Measurements from ENCODE around the gene NOP9.

The NOP9 gene

GRCh38 chr14:24298892-24299254 is 777 bp upstream of the NOP9 start:
- Histone ChIP-seq H2AFZ (ENCODE audit: low read length) (peak overlapping the region; percentile 97; the same call in 1 of the 2 replicates), H3K9me2 (replicated peaks; ENCODE audit: low read depth, low read length) (no peaks in the 10 kb centered on the region)

GRCh38 chr14:24300326-24300980 is 803 bp downstream of the NOP9 start:
- Histone ChIP-seq H3F3A (ENCODE audit: low read depth) (no peaks in the 10 kb centered on the region), H2AFZ (ENCODE audit: low read length) (peak overlapping the region; percentile 97; the same call in 1 of the 2 replicates), H3K9me3 (ENCODE audit: insufficient read depth, low read depth, low read length) (no peaks in the 10 kb centered on the region), H3K79me2 (ENCODE audit: insufficient read depth, low read length) (peaks cover 24% of the 10 kb centered on the region), H3K36me3 (ENCODE audit: insufficient read depth, low read length) (peaks cover 34% of the 10 kb centered on the region; the same call in 1 of the 2 replicates), H3K4me1 (ENCODE audit: insufficient read depth, low read length, poor library complexity, severe bottlenecking) (peaks cover 41% of the 10 kb centered on the region), H3K4me3 (ENCODE audit: low read length, poor library complexity, severe bottlenecking) (peak overlapping the region; percentile 99), H3K9me2 (replicated peaks; ENCODE audit: low read depth, low read length) (no peaks in the 10 kb centered on the region), H3K27me3 (ENCODE audit: insufficient read depth, low read length, poor library complexity, severe bottlenecking) (no peaks in the 10 kb centered on the region), H4K20me1 (ENCODE audit: insufficient read depth, low read length, poor library complexity, severe bottlenecking) (peaks cover 10% of the 10 kb centered on the region), H3K4me2 (ENCODE audit: low read depth, low read length, poor library complexity, severe bottlenecking) (peak overlapping the region; percentile 99), H3K9ac (ENCODE audit: low read depth, low read length, poor library complexity, severe bottlenecking) (peak overlapping the region; percentile 92)
- TF ChIP-seq CTCF (conservative IDR thresholded peaks at IDR 0.05; ENCODE audit: low read length) (no peak), EZH2phosphoT487 (IDR thresholded peaks at IDR 0.05; ENCODE audit: borderline replicate concordance) (no peak)

More at GRCh38 chr14:24298892-24299254, 777 bp upstream of the NOP9 start:
- no peak for TF ChIP-seq CTCF (conservative IDR thresholded peaks at IDR 0.05; ENCODE audit: low read length)
- TF ChIP-seq EZH2phosphoT487 (IDR thresholded peaks at IDR 0.05; ENCODE audit: borderline replicate concordance): no peak
- no peaks in the 10 kb centered on the region for H3K9me3 ChIP-seq (ENCODE audit: insufficient read depth, low read depth, low read length)
- peak overlapping the region; percentile 99 for H3K4me3 ChIP-seq (ENCODE audit: low read length, poor library complexity, severe bottlenecking)
- H3K9ac ChIP-seq (ENCODE audit: low read depth, low read length, poor library complexity, severe bottlenecking): peak overlapping the region; percentile 92
- H3K4me2 ChIP-seq (ENCODE audit: low read depth, low read length, poor library complexity, severe bottlenecking): peak overlapping the region; percentile 99
- H3K79me2 ChIP-seq (ENCODE audit: insufficient read depth, low read length): peaks cover 24% of the 10 kb centered on the region
- no peaks in the 10 kb centered on the region for H3F3A ChIP-seq (ENCODE audit: low read depth)
- H3K4me1 ChIP-seq (ENCODE audit: insufficient read depth, low read length, poor library complexity, severe bottlenecking): peaks cover 41% of the 10 kb centered on the region
- peaks cover 10% of the 10 kb centered on the region for H4K20me1 ChIP-seq (ENCODE audit: insufficient read depth, low read length, poor library complexity, severe bottlenecking)
- H3K36me3 ChIP-seq (ENCODE audit: insufficient read depth, low read length): peaks cover 19% of the 10 kb centered on the region; the same call in 1 of the 2 replicates
- H3K27me3 ChIP-seq (ENCODE audit: insufficient read depth, low read length, poor library complexity, severe bottlenecking): no peaks in the 10 kb centered on the region

DNA sequence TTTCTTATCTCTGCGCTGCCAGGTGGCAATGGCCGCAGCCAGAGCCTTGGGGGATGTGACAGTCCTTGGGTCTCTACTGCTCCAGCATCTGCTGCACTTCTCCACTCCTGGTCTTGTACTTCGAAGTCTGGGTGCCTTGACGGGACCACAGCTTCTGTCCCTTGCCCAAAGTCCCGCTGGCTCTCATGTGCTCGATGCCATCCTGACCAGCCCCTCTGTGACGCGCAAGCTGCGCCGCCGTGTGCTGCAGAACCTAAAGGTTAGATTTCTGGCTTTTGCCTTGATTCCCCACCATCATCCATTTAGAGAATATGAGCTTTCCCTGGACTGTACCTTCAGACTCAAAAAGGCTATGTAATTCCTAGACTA is 4.4 kb downstream of the NOP9 start:
- no peaks in the 10 kb centered on the region for H3F3A ChIP-seq (ENCODE audit: low read depth)
- H4K20me1 ChIP-seq (ENCODE audit: insufficient read depth, low read length, poor library complexity, severe bottlenecking): peaks cover 10% of the 10 kb centered on the region
- no peak overlapping the region for H2AFZ ChIP-seq (ENCODE audit: low read length)
- H3K9me2 ChIP-seq (replicated peaks; ENCODE audit: low read depth, low read length): no peaks in the 10 kb centered on the region
- H3K9ac ChIP-seq (ENCODE audit: low read depth, low read length, poor library complexity, severe bottlenecking): no peak overlapping the region
- H3K4me2 ChIP-seq (ENCODE audit: low read depth, low read length, poor library complexity, severe bottlenecking): no peak overlapping the region
- H3K4me3 ChIP-seq (ENCODE audit: low read length, poor library complexity, severe bottlenecking): no peak overlapping the region
- H3K36me3 ChIP-seq (ENCODE audit: insufficient read depth, low read length): peaks cover 48% of the 10 kb centered on the region; the same call in 1 of the 2 replicates
- no peaks in the 10 kb centered on the region for H3K27me3 ChIP-seq (ENCODE audit: insufficient read depth, low read length, poor library complexity, severe bottlenecking)
- peaks cover 28% of the 10 kb centered on the region for H3K4me1 ChIP-seq (ENCODE audit: insufficient read depth, low read length, poor library complexity, severe bottlenecking)
- peaks cover 24% of the 10 kb centered on the region for H3K79me2 ChIP-seq (ENCODE audit: insufficient read depth, low read length)
- H3K9me3 ChIP-seq (ENCODE audit: insufficient read depth, low read depth, low read length): no peaks in the 10 kb centered on the region
- TF ChIP-seq CTCF (conservative IDR thresholded peaks at IDR 0.05; ENCODE audit: low read length) (no peak), EZH2phosphoT487 (IDR thresholded peaks at IDR 0.05; ENCODE audit: borderline replicate concordance) (no peak)
